ENCODE results near the gene BCL2. TPM values are rescaled to one million over a fixed set of nuclear protein-coding genes. Genes with fewer than 3 reads are reported as not detected.

BCL2 gene
- total RNA-seq, 1 experiment from 2014 or later = 2.5 TPM

DNA sequence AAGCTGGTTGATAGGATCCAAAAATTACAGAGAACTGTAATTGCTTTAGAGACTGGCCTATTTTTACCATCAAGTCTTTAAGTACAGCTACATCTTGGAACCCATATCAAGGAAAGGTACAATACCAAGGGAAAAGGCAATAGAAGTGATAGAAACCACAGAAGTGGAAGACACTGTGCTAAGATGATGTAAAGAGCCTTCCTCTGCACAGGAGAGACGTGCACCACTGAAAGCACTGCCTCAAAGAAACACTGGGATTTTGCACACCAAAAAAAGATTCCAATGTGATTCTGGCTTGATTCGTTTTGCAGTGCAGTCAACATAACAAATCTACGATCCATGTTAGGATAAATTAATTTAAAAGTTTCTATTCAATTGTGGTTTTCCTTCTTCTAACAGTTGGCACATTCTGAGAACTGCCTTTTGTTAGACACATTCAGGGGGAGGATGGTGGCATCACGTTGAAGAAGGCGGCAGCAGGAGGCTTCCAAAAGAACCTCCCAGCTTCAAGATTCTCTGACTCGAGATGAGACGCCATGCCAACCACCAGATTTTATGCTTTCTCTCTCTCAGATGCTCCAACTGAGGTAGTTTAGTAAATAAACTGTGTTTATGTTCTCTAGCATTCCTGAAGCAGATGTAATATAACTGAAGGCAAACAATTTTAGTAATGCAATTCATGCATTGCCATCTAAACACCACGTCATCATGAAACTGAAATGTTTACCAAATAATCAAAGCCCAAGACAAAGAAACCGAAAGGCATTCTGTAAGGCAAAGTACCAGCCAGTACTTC is 102.9 kb downstream of the BCL2 start (continued):
- TF ChIP-seq, protein P1, sequence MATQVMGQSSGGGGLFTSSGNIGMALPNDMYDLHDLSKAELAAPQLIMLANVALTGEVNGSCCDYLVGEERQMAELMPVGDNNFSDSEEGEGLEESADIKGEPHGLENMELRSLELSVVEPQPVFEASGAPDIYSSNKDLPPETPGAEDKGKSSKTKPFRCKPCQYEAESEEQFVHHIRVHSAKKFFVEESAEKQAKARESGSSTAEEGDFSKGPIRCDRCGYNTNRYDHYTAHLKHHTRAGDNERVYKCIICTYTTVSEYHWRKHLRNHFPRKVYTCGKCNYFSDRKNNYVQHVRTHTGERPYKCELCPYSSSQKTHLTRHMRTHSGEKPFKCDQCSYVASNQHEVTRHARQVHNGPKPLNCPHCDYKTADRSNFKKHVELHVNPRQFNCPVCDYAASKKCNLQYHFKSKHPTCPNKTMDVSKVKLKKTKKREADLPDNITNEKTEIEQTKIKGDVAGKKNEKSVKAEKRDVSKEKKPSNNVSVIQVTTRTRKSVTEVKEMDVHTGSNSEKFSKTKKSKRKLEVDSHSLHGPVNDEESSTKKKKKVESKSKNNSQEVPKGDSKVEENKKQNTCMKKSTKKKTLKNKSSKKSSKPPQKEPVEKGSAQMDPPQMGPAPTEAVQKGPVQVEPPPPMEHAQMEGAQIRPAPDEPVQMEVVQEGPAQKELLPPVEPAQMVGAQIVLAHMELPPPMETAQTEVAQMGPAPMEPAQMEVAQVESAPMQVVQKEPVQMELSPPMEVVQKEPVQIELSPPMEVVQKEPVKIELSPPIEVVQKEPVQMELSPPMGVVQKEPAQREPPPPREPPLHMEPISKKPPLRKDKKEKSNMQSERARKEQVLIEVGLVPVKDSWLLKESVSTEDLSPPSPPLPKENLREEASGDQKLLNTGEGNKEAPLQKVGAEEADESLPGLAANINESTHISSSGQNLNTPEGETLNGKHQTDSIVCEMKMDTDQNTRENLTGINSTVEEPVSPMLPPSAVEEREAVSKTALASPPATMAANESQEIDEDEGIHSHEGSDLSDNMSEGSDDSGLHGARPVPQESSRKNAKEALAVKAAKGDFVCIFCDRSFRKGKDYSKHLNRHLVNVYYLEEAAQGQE (IDR thresholded peaks at IDR 0.05; ENCODE audit: low read depth) = no peak
- TF ChIP-seq, protein P2, sequence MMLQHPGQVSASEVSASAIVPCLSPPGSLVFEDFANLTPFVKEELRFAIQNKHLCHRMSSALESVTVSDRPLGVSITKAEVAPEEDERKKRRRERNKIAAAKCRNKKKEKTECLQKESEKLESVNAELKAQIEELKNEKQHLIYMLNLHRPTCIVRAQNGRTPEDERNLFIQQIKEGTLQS (IDR thresholded peaks at IDR 0.05) = no peak
- TF ChIP-seq ZNF274 (IDR thresholded peaks at IDR 0.05; ENCODE audit: low read depth, low read length) (no peak), POLR2AphosphoS5 (IDR thresholded peaks at IDR 0.05; ENCODE audit: low read depth, low read length) (no peak), JUND (IDR thresholded peaks at IDR 0.05) (no peak)

DNA sequence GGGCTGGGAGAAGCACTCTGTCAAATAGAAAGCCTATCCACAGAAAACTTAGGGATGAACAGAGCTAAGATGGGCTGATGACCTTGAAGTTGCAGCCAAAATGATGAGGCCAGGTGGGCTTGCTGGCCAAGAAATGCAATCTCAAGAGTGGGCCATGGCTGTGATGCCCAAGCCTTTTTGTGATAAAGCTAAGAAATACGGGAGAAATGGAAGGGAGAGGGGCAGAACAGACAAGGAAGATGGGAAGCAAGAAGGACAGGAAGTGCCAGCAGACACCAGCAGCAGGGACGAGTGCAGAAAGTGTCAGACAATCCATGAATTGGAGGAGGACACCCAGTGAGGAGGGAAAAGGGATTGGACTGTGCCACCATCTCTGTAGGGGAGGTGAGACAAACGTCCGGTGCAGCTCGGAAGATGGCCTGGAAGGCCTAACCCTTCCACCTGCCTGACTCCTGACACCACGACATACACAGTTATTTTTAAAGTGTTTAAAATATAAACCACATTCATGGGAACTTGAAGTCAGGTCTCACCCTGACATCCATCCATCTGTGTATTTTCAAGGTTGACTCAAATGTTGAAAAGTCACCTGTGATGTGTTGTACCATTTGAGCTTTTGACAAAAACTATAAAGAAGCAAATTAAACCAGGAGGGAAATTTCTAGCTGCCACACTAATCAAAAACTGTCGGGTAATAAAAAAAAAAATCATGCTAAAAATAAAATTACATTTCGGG is 105.5 kb downstream of the BCL2 start:
- Histone ChIP-seq H3K79me2 (ENCODE audit: insufficient read depth, low read length) (no peaks in the 10 kb centered on the region), H3K4me2 (ENCODE audit: low read length) (no peak overlapping the region), H4K20me1 (ENCODE audit: insufficient read depth) (no peaks in the 10 kb centered on the region), H3K27me3 (ENCODE audit: insufficient read depth, low read length) (peaks cover 5% of the 10 kb centered on the region; the same call in 1 of the 2 replicates), H3K36me3 (ENCODE audit: control insufficient read depth in 1 of 2, insufficient read depth in 2 of 2, low read length in 2 of 2) (no peaks in the 10 kb centered on the region), H3K27ac (ENCODE audit: low read depth, low read length) (no peak overlapping the region), H3K9me2 (ENCODE audit: insufficient read depth) (no peaks in the 10 kb centered on the region), H2AFZ (ENCODE audit: low read depth, low read length, poor library complexity, severe bottlenecking) (no peak overlapping the region), H3K9ac (ENCODE audit: low read length) (no peak overlapping the region), H3K4me3 (replicated peaks in 1 of 2; ENCODE audit: low read depth in 1 of 2, low read length in 2 of 2) (no peak overlapping the region), H3K9me3 (ENCODE audit: control insufficient read depth in 1 of 2, insufficient read depth in 1 of 2, low read depth in 1 of 2, low read length in 2 of 2) (no peaks in the 10 kb centered on the region), H3K4me1 (ENCODE audit: control insufficient read depth in 1 of 2, insufficient read depth in 2 of 2, low read length in 2 of 2) (no peaks in the 10 kb centered on the region)
- intact Hi-C loops (cut with micrococcal nuclease) = no loop called here
- ChIA-PET POLR2A (no interaction called here), CTCF (no interaction called here), RAD21 (ENCODE audit: low non-redundant PET in 1 of 2, low total read pairs in 2 of 2, uncharacterized antibody in 2 of 2, unreplicated experiment in 2 of 2) (no interaction called here)
- TF ChIP-seq, protein P3, sequence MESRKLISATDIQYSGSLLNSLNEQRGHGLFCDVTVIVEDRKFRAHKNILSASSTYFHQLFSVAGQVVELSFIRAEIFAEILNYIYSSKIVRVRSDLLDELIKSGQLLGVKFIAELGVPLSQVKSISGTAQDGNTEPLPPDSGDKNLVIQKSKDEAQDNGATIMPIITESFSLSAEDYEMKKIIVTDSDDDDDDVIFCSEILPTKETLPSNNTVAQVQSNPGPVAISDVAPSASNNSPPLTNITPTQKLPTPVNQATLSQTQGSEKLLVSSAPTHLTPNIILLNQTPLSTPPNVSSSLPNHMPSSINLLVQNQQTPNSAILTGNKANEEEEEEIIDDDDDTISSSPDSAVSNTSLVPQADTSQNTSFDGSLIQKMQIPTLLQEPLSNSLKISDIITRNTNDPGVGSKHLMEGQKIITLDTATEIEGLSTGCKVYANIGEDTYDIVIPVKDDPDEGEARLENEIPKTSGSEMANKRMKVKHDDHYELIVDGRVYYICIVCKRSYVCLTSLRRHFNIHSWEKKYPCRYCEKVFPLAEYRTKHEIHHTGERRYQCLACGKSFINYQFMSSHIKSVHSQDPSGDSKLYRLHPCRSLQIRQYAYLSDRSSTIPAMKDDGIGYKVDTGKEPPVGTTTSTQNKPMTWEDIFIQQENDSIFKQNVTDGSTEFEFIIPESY (IDR thresholded peaks at IDR 0.05; ENCODE audit: extremely low read depth, insufficient replicate concordance, low read length) = no peak
- TF ChIP-seq POLR2AphosphoS5 (IDR thresholded peaks at IDR 0.05; ENCODE audit: low read depth, low read length) (no peak), YY1 (IDR thresholded peaks at IDR 0.05; ENCODE audit: extremely low read depth, insufficient replicate concordance, low read depth, low read length) (no peak), JUND (IDR thresholded peaks at IDR 0.05) (no peak), ZNF274 (IDR thresholded peaks at IDR 0.05; ENCODE audit: low read depth, low read length) (no peak), ELF1 (IDR thresholded peaks at IDR 0.05; ENCODE audit: borderline replicate concordance, low read depth) (no peak), TCF7L2 (IDR thresholded peaks at IDR 0.05; ENCODE audit: borderline replicate concordance, extremely low read depth, insufficient read depth, insufficient read length) (no peak)
- TF ChIP-seq, protein P2 (IDR thresholded peaks at IDR 0.05) = no peak
- ATAC-seq (no peak), DNase-seq (ENCODE audit: low read depth, low spot score) (no peak)
- no TSS peak for BruUV-seq (replicated peaks)
